Measurements from ENCODE around the gene CTXN2.
A peak's percentile ranks its signal among the peaks of the same experiment; 100 is the strongest.

CTXN2 gene

DNA sequence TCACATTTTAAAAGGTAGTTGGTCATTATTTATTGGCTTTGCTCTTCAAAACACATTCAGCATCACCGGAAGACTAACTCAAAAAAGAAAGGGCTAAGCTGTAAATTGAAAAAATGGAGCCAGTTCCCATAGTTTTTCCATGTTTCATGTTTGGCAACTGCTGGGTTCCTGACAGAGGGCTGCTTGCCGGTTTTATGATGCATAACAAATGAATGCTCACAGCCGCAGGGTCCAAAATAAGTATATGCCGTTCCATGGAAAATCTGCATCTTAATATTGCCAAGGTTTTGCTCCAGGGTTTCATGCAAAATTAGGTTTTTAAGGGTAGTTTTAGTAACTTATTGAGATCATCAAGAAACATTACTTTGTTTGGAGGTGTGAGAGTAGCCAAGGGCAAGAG lies 30.4 kb downstream of the CTXN2 start:
- no peak for DNase-seq

DNA sequence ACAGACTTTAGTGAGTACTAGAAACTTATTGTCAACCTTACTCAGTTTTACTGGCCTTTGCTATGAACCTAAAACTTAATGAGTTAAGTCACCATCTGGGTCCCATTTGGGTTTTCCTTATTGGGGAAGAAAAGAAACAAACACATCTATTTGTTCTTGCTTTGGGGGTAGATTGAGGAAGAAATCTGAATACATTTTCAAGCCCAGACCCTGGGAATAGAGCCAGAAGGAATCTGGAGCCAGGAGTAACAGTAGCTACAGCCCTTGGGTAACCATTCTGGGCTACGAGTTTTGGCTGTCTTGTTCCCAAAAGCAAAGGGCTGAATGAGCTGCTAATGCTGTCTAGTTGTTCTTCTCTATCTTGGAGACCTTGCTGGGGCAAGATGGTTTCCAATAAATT lies 31.2 kb downstream of the CTXN2 start:
- DNase-seq: no peak

DNA sequence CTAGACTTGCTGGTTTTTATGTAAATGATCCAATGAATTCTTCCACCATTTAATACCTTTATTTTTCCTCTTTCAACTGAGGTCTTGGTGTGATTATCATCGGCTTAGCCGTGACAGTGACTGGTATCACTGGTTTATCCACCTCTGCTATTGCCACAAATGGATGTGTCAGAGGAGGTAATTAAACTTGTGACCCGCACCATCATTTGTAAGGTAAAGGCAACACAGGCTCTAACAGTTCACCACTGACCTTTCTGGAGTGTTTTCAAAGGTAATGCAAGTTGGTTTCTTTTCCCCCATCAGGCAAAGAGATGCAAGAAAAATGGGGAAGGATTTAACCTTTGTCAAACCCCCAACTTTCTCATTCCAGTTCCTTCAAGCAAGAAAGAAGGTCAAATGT lies 34.3 kb downstream of the CTXN2 start:
- DNase-seq: no peak

GRCh38 chr15:48230498-48230897 lies 39.0 kb downstream of the CTXN2 start:
- no peak for DNase-seq

DNA sequence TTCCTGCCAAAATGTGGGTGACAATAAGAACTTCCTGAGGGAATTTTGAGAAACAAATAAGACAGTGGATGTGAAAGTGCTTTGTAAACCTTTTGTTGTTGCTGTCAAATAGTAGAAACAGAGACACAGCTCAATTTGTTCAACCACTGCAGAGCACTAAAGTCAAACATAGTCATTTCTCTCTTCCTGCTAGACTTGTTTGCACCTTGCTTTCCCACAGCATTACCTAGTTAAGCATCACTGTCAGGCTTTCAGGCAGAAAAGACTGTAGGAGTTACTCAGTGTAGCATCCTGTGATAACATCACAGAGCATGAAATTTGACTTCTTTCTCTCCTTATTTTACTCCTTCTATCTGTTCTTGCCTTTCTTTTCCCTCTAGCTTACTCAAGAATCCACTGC lies 41.8 kb downstream of the CTXN2 start:
- DNase-seq: no peak

GRCh38 chr15:48239334-48239733 lies 47.9 kb downstream of the CTXN2 start:
- no peak for DNase-seq

- DNase-seq: no peak
Measured at GRCh38 chr15:48242015-48242414, 50.5 kb downstream of the CTXN2 start.

- DNase-seq: no peak
Measured at GRCh38 chr15:48242535-48242934, 51.1 kb downstream of the CTXN2 start.

DNA sequence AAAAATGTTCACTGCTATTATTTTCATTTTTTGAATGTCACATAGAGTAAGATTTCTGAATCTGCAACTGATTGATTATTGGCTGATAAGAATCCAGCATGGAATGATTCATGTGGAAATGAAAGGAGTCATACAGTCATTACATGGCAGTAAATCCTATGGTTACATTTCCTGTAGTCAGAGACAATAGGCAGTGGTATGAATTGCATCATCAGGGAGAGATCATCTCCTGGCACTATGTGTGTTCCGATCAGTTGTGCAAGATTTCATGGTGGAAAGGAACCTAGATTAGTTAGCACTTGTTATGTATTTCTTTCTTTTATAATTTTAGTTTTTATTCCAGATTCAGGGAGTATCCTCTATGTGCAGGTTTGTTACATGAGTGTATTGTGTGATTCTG lies 53.5 kb downstream of the CTXN2 start:
- DNase-seq: no peak

DNA sequence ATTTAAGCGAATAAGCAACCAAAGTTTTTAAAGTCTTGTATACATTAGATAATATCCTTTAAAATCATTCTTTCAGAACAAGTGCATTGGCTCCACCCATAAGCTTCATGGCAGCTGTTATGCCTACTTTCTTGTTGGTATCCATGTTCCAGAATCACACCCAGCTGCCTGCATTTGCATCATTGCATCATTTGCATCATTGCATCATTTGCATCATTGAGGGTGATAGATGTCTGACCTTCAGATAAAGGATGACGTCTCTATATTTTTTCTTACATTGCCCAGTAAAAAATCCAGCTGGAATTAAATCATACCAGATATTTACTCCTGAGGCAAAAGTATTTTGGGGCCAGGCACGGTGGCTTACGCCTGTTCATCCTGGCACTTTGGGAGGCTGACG lies 56.9 kb downstream of the CTXN2 start:
- DNase-seq: no peak

DNA sequence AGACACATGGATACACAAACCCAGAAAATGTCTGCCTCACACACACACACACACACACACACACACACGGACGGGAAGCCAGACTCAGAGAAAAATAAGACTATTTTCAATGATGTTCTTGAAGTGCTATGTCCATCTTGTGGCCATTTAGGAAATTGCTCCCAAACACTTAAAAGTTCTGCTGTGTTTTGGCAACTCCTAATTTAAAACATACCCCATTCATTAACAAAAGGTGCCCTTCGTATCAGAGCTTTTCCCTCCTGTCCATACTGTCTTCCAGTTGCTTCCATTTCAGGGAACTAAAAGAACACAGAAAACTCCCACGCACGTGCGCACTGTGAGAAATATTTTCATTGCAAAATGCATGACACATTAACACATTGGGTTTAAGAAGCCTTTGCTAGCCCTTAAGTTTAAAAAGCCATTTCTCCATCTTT lies 59.2 kb downstream of the CTXN2 start:
- DNase-seq: peak in 7 of 51 donors; percentile 1 to 37 (median 2)

- DNase-seq: no peak
Measured at GRCh38 chr15:48253172-48253571, 61.7 kb downstream of the CTXN2 start.

Data from hypothalamus (tissue), 51 donors.